HG03095 (cell line): ENCODE results near the gene MCF2L.

ENCODE experiments used
- ATAC-seq: cut with Tn5 transposase; IDR thresholded peaks from one replicate; pipeline ENCODE4 v1.9.1; 2021; ENCODE audit warnings: moderate library complexity; ENCODE audit not compliant: unreplicated experiment

Gene MCF2L

DNA sequence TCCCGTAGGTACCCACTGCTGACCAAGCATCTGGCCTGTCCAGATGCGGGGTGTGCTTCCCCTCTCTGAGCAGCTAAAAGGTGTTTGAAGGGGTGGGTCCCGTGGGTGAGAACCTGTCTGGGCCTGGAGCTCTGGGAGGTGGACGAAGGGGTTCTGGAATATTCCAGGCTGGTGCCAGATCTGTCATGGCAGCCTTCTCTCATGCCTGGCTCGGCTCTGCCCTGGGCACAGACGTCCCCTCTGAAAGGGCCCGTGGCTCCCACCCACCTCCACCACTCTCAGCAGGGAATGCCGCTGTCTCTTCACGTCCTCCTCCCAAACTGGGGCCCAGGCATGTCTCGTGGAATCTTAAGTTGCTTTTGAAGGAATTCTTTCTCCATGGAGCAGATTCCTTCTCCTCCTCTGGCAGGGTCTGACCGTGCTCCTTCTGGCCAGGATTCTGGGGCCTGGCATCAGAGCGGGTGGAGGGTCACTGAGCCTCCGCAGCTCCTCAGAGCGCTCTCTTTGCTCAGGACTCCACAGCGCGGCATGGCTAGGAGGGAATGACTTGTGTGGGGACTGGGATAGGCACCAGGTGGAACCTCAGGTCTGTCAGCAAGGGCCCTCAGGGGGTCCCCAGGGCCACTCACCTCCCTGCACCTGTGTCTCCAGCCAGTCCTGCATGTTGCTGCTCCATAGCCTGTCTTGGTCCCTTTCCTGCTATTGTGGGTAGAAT lies 5.9 kb upstream of the MCF2L start:
- no peak for ATAC-seq

DNA sequence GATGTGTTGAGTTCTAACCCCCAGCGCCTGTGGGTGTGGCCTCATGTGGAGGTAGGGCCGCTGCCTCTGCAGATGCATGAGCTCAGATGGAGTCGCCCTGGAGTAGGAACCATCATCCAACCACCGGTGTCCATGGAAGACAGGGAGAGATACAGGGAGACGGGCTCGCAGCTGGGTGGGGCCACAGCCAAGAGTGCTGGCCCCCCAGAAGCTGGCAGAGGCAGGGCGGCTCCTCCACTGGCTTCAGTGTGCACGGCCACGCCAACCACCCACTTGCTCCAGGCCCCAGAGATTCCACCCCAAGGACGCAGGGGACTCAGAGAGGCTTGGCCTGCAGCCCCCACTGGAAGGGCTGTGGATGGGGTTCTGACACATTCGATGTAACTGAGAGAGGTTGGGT lies 5.4 kb upstream of the MCF2L start:
- no peak for ATAC-seq

DNA sequence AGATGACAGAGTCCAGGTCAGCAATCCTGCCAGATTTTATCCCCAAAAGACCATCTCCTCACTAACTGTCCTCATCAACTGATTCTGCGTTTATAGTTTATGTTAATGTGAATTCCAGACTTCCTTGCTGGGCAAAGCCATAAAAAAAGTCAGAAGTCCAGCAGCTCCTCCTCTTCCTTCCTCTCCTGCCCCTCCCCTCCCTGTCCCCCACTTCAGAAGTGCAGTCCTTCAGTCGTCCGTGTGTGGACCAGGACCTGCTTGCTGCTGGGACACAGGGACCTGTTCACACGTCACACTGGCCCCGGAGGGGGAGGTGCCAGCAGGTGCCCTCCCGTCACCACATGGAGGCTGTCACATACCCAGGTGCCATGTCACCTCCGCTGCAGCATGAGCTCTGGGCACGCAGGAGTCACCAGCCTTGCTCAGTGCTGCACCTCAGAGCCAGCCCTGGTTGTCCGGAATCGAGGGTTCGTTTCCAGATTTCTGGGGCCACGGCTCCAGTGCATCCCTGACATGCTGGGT lies 4.0 kb upstream of the MCF2L start:
- ATAC-seq = no peak

DNA sequence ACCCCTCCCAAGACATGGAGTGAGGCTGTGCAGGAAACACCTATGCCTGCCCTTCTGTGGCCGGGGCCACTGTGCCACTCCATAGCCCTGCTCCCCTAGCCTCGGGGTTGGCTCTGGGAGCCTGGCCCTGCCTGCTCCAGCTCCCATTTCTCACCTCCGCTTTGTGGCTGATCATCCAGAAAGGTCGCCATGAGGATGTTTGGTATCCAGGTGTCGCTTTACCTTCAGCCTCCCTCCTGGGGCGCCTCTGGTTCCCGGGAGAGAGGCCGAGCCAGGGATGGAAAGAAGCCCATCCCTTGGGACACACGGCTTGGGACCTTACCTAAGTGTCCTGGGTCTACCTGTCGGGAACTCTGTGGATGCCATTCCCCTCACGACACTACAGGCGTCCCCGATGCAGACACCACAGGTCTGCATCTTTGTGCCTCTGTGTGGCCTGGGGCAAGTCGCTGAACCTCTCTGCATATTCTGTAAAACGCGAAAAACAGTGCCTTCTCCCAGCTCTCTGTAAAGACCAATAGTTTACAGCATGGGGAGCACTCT lies 3.4 kb upstream of the MCF2L start:
- ATAC-seq = no peak

DNA sequence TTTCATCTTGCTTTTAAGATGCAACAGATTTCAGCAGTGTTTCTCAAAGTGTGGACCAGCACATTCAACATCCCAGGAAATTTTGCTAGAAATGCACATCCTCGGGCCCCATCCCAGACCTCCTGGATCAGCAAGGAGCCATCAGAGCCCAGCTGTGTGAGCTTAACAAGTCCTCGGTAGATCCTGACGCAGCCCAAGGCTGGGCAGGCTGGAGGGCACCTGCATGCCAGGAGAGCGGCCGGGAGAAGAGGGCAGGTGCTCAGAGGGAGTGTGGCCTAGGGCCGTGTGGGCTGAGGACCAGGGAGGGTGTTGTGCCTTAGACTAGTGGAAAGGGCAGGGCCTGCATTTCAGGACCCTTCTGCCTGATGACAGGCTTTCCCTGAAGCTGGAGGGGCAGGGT lies 2.2 kb upstream of the MCF2L start:
- no peak for ATAC-seq

DNA sequence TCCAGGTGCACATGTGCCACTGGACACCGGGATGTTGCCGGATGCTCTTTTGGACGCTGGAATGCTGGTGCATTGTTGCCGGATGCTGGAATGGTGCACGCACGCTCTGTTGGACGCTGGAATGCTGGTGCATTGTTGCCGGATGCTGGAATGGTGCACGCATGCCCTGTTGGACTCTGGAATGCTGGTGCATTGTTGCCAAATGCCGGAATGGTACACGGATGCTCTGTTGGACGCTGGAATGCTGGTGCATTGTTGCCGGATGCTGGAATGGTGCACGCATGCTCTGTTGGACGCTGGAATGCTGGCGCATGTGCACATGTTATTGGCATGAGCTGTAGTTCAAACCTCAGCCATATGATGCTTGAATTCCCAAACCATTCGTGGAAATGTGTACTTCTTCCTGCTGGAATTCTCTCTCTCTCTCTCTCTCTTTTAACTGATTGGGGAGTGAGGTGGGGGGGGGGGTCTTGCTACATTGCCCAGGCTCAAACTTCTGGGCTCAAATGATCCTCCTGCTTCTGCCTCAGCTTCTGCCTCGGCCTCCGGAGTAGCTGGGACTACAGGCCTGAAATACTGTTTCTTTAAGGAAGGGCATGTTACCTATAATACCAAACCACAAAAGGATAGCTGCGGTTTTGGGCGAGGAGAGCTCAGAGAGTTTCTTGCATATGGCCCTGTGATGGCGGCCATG lies 1.2 kb upstream of the MCF2L start:
- ATAC-seq = no peak

DNA sequence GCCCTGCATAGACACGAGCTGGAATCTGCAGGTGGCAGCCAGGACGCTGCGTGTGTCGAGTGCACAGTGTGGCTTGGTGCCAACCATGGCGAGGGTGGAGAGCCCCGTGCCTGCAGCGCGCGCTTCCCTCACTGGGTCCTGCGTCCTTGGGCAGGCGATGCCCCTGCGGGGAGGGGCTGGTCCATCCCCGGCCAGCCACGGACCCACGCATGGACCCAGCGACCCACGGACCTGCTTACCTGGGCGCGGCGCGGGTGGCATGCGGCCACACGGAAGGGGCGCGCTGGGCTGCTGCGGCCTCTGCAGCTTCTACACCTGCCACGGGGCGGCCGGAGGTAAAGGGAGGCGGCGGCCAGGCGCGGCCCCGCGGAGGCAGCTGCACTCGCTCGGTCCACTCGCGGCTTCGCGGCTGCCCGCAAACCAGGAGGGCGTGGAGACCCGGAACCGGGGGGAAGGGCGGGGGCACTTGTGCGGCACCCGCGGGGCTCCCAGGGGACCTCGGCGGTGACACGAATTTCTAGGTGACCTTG lies 569 bp upstream of the MCF2L start:
- no peak for ATAC-seq

DNA sequence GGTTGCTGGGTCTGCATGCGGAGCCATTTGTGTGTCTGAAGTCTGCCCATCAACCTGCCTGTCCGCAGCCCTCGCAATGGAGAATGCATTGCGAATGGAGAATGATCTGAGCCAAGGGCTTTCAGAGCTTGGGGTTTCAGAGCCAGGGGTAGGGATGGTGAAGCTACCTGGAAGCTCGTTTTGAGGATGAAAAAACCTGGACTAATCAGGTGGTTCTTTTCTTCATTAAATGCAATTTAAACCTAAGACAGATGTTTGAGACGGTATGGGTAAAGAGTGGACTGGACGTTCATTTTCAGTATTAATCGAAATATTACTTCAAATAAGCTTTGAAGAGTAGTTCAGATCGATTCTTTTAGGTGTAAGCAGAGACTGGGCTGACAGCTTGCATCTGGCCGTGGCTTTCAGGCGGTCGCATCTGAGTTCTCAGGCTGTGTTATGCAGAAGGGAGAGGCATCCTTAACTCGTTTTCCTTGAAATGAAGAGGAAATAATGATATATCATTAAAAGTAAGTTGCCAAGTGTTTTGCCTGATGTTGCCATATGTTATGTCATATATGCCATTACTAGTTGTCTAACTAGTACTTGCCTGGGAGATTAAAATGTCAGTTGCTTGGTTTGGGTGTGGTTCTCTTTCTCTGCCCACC lies 801 bp downstream of the MCF2L start:
- ATAC-seq = no peak

DNA sequence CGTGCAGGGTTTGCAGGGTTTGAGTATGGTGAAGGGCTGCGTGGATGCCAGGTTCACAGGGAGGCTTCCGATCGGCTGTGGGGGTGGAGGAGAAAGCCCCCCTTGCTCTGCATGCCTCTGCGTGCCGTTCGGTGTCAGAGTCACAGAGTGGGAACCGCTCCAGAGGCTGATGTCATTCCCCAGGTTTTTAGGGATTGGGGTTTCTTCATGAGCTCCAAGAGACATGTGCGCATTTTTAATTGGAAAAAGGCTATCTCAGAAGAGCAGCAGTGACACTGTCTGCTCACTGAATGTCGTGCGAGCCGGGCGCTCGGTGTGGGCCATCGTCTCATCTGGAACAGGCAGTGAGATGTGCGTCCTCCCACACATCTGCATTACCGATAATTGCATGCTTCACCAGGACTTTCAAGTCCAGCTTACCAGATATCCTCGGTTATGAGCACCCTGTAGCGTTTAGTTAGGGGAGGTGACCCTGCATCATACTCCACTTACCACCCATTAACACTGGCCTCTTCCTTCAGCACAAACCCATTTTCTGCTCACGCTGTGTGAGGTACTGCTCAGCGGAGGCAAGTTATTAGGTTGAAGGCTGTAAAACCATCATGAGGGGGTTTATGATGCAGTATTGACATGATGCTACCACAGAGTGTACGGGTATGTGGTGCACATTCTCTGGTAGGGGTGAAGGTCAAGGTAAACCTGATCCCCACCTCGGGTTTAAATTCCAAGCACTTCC lies 1.7 kb downstream of the MCF2L start:
- ATAC-seq = no peak

DNA sequence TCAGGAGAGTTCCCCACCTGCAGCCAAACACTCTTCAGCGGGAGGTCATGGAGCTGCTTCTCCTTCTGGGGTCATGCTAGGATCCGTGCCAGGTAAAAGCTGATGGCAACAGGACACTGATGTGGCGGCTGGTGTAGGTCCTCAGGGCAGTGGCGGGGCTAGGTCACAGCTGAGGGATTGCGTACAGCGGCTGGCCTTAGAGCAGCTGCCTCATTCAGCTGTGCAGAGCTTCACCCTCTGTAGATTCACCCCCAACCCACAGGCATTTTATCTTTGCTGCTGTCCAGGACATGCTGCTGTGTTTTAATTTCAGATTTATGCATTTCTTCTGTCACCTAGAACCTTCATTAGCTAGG lies 2.3 kb downstream of the MCF2L start:
- no peak for ATAC-seq

DNA sequence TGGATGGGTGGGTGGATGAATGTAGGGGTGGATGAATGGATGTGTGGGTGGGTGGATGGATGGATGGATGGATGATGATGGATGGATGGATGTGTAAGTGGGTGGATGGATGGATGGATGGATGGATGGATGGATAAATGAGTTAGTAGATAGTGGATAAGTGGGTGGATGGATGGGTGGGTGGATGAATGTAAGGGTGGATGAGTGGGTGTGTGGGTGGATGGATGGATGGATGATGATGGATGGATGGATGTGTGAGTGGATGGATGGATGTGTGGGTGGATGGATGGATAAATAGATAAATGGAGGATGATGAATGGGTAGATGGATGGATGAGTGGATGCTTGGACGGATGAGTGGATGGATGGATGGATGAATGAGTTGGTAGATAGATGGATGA lies 3.2 kb downstream of the MCF2L start:
- no peak for ATAC-seq

DNA sequence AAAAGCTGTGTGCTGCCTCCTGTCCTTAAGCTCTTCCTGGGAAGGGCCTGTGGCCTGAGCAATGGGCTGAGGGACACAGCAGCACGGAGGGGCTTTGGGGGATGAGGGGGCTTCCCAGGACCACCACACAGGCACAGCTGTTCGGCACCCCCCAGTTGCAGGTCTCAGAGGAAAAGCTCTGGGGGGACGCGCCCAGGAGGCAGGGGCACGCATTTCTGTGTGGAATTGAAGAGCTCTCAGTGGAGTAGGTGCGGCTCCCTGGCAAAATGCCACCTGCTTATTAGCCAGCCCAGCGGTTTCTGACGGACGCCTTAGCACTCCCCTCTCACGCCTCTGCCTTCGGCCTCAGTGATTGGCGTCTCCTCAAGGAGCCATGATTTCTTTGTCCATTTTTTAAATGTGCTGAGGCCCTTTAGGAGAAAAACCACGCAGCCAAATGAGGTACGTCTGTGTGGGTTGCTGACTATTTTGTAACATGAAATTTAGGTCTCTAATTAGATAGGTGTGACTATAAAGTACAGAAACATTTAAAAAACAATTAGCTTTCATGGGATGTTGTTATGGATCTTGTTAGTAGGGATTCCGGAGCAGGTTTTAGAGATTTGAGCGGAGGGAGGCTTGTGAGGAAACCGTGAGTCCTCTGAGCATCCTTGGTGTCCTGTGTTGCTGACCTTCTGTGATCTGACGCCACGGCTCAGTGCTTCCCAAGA lies 4.0 kb downstream of the MCF2L start:
- ATAC-seq = no peak

DNA sequence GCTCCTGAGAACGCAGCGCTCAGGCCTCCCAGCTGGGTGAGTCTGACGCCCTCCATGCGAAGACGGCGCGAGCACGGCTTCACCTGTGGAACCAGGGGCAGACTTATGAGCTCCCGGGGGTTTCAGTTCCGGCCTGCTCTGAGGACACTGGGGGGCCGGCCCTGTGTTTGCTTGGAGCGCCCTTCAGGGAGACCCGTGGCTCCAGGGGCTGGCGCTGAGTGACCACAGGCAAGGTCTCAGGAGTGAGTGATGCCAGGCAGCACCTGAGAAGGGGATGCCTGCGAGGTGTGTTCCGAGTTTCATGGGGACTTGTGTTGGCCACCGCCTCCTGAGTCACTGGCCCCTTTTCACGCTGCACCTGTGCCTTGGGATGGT lies 4.5 kb downstream of the MCF2L start:
- no peak for ATAC-seq

DNA sequence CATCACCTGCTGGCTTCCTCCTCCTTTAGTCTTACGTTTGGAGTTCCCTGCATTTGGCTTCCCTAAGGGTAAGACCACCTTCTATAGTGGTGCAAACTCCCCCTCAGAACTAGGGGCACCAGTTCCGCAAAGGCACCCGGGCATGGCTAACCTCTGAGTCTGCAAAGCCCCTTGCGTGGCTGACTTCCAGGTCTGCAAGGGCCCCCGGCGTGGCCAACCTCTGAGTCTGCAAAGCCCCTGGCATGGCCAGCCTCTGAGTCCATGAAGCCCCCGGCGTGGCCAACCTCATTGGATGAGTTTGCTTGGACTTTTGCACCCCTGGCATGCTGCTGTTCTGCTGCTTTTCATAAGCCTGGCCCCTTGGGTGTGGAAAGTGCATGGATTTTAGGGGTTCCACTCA lies 5.1 kb downstream of the MCF2L start:
- ATAC-seq = no peak

DNA sequence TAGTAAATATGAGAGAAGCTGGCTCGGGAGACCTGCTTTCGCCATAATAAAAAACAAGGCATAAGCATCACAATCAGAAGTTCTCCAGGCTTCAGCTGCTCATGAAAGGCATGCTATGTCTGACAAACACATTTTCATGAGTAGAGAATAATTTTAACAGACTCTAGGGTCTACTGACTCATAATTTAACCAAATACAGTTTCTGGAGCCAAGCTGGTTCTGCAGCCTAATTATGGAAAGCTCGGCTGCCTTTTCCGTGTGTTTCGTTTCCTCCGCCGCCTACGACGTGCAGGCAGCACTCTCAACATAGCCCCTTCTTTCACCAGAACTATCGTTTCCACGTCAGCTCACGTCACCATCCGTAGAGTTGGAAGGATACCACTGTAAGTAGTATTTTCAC lies 5.7 kb downstream of the MCF2L start:
- no peak for ATAC-seq

DNA sequence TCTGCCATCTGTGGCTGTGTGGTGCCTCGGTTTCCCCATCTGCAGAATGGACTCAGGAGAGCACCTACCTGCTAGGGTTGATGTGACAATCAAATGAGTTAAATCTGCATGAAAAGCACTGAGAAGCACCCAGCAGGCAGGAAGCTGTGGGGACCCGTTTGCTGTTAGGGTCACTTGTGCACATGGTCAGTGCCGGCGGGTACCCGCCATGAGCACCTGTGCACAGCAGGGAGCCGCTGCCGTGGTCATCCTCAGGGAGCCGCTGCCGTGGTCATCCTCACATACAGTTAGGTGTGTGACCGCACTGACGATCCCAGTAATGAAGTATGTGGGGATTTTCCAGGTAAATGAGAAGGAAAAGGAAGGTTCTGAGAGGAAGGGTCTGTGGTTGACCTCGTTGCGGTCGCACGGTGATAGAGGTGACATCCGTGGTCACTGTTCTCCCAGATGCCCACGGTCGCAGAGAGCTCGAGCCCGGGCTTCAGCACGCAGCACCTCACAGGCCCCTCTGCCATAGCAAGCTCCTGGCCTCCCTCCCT lies 6.5 kb downstream of the MCF2L start:
- no peak for ATAC-seq

DNA sequence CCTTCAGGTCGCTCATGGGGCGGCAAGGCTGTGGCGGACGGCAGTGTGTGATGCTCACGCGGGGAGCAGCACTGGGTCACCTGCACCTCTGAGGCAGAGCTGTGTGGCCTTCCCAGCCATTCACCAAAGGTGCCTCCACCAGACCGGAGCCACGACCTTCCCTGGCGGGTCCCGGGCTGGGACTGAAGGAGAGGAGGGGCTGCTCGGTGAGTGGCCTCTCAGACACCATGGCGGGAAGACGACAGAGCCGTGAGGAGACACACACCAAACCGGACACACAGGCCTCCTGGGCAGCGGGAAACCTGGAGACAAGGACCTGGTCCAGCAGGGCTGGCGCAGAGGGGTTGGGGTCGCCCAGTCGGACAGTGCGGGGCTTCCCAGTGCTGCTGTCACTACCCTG lies 7.5 kb downstream of the MCF2L start:
- no peak for ATAC-seq

DNA sequence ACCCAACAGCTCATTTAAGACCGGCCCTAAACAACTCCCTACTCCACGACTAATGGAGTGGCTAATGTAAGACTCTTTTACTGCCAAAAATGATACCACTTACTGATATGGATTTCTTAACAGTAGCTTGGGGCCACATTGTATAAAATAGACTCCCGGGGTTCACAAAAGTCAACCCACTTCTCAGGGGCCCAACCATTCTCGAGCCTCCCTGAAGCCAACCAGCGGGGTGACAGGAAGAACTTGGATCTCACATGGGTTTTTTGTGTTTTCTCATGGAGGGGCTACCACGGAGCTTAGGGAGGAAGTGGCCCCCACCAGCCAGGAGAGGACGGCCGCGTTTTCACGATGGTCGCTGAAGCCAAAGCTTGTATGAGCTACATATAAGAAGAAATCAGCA lies 8.1 kb downstream of the MCF2L start:
- ATAC-seq = no peak

DNA sequence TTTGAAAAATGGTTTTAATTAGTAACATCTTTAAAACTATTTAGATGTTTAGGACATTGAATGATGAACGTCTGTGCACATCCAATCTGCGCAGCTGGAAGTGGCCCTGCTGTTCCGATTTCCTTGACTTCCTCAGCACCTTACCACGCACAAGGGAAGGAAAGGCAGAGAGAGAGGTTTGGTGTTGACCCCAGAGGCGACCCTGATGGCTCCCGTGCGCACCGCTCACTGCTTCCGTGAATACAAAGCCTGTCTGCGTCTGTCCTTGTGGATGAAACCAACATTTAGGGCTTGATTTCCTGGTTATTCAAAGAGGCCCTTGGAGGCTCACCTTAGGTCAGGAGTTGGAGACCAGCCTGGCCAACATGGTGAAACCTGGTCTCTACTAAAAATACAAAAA lies 8.5 kb downstream of the MCF2L start:
- ATAC-seq = no peak
